Caco-2 (cell line): Measurements from ENCODE around the gene NPTN. TPM values are rescaled to one million over a fixed set of nuclear protein-coding genes. Genes with fewer than 3 reads are reported as not detected.

Source experiments
- BruUV-seq: library from RNA; stranded (reverse); fragments of 400-500 nt; replicated peaks from 2 replicates; lab custom pipeline; 2021; lab: Mats Ljungman, UMichigan
- CTCF ChIA-PET: fragments of 300-600 bp; sonication (Branson Sonifier 250); formaldehyde crosslinking; loops from one replicate; lab custom pipeline; 2022; ENCODE audit warnings: antibody characterized with exemption; lab: Charles Lee
- POLR2A ChIA-PET: fragments of 300-600 bp; sonication (Branson Sonifier 250); formaldehyde crosslinking; loops from one replicate; lab custom pipeline; 2022; ENCODE audit warnings: antibody characterized with exemption; lab: Charles Lee
- DNase-seq, 2 experiments: peaks; one replicate each; pipeline versions ENCODE4 v3.0.0 to v3.0.0-alpha.2; 2020 to 2022
- H3K27me3 ChIP-seq: replicated peaks from 2 replicates; pipeline ENCODE4 v1.6.0; 2011; ENCODE audit warnings: low read length; ENCODE audit not compliant: control insufficient read depth, insufficient read depth
- H3K36me3 ChIP-seq: 2 replicates; pipeline ENCODE4 v1.5.1; 2011; ENCODE audit warnings: low read length; ENCODE audit not compliant: control insufficient read depth, insufficient read depth
- H3K4me1 ChIP-seq: fragments of 250-450 bp; sonication (Bioruptor Pico); 2 replicates; pipeline ENCODE4 v1.5.1; 2020; ENCODE audit warnings: mild to moderate bottlenecking
- H3K4me3 ChIP-seq: 2 replicates; pipeline ENCODE4 v1.5.1; 2011; ENCODE audit warnings: low read depth, mild to moderate bottlenecking, control low read depth, low read length
- H3K9me3 ChIP-seq: fragments of 250-450 bp; sonication (Bioruptor Pico); 2 replicates; pipeline ENCODE4 v1.5.1; 2020; ENCODE audit warnings: mild to moderate bottlenecking, moderate library complexity
- H3K27ac Mint-ChIP-seq: one replicate; pipeline ENCODE4 v1.8.0; 2022; ENCODE audit warnings: mixed read lengths; ENCODE audit not compliant: unreplicated experiment
- H3K27me3 Mint-ChIP-seq: one replicate; pipeline ENCODE4 v1.8.0; 2022; ENCODE audit warnings: mixed read lengths; ENCODE audit not compliant: insufficient read depth, unreplicated experiment
- H3K36me3 Mint-ChIP-seq: one replicate; pipeline ENCODE4 v1.8.0; 2022; ENCODE audit warnings: mild to moderate bottlenecking, mixed read lengths; ENCODE audit not compliant: insufficient read depth, unreplicated experiment
- H3K4me1 Mint-ChIP-seq: one replicate; pipeline ENCODE4 v1.8.0; 2022; ENCODE audit warnings: low read depth, mixed read lengths; ENCODE audit not compliant: unreplicated experiment
- H3K4me3 Mint-ChIP-seq: one replicate; pipeline ENCODE4 v1.8.0; 2022; ENCODE audit warnings: mild to moderate bottlenecking, moderate library complexity, mixed read lengths; ENCODE audit not compliant: unreplicated experiment
- H3K9me3 Mint-ChIP-seq: one replicate; pipeline ENCODE4 v1.8.0; 2022; ENCODE audit warnings: mixed read lengths; ENCODE audit not compliant: unreplicated experiment
- intact Hi-C: fragments of 100-400 bp; cut with micrococcal nuclease; formaldehyde crosslinking; loops from one replicate; pipeline ENCODE4 v1.10.0; 2022; ENCODE audit not compliant: unreplicated experiment
- total RNA-seq: library from RNA; stranded (reverse); gene quantifications from 2 replicates; pipeline ENCODE4 v1.2.3, GENCODE V29; 2022
- TF ChIP-seq, protein P1 (sequence below), 2 experiments: fragments of 200-600 bp in 1 of 2; IDR thresholded peaks; 1 replicate in 1 of 2; 2 replicates in 1 of 2; pipeline versions ENCODE4 v1.5.1 to v1.8.0; 2011 to 2022; ENCODE audit warnings: antibody characterized with exemption in 1 of 2, control low read depth in 1 of 2, inconsistent platforms in 1 of 2, low read depth in 1 of 2, low read length in 1 of 2, mild to moderate bottlenecking in 1 of 2, moderate library complexity in 1 of 2; ENCODE audit not compliant: insufficient read depth in 1 of 2, severe bottlenecking in 1 of 2, unreplicated experiment in 1 of 2

The NPTN gene
- total RNA-seq, 1 experiment from 2014 or later: 124 TPM

DNA sequence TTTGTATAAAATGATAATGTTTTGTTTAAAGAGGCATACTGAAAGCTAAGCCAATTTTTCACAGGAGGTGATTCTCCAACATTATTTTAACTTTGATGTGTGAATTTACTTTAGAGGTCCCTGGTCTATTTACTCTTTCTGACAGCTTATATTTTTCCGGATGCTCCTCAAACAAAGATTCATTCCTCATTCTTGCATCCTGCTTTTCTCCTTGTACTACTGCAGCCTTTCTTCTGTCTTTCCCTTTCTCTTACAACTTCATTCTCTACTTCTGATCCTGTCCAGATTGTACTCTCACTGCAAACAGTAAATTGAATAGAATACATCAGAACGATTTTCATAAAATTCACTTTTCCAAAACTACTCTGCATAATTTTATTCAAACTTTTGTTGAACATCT is 5.1 kb downstream of the NPTN start:
- intact Hi-C loops: no loop called here
- no peak for DNase-seq
- BruUV-seq: no TSS peak
- Histone ChIP-seq H3K4me3 (no peak overlapping the region), H3K36me3 (no peaks in the 10 kb centered on the region), H3K4me1 (peaks cover 18% of the 10 kb centered on the region), H3K9me3 (no peaks in the 10 kb centered on the region), H3K27me3 (no peaks in the 10 kb centered on the region)
- Mint-ChIP-seq H3K4me3 (no peak overlapping the region), H3K4me1 (peaks cover 21% of the 10 kb centered on the region), H3K36me3 (no peaks in the 10 kb centered on the region), H3K27ac (no peak overlapping the region), H3K27me3 (no peaks in the 10 kb centered on the region), H3K9me3 (no peaks in the 10 kb centered on the region)
- POLR2A ChIA-PET: no interaction called here
- CTCF ChIA-PET: no interaction called here
- TF ChIP-seq, protein P1, sequence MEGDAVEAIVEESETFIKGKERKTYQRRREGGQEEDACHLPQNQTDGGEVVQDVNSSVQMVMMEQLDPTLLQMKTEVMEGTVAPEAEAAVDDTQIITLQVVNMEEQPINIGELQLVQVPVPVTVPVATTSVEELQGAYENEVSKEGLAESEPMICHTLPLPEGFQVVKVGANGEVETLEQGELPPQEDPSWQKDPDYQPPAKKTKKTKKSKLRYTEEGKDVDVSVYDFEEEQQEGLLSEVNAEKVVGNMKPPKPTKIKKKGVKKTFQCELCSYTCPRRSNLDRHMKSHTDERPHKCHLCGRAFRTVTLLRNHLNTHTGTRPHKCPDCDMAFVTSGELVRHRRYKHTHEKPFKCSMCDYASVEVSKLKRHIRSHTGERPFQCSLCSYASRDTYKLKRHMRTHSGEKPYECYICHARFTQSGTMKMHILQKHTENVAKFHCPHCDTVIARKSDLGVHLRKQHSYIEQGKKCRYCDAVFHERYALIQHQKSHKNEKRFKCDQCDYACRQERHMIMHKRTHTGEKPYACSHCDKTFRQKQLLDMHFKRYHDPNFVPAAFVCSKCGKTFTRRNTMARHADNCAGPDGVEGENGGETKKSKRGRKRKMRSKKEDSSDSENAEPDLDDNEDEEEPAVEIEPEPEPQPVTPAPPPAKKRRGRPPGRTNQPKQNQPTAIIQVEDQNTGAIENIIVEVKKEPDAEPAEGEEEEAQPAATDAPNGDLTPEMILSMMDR (IDR thresholded peaks at IDR 0.05; ENCODE audit: insufficient read depth in 1 of 2, low read depth in 1 of 2, low read length in 1 of 2, severe bottlenecking in 1 of 2, unreplicated experiment in 1 of 2): no peak

DNA sequence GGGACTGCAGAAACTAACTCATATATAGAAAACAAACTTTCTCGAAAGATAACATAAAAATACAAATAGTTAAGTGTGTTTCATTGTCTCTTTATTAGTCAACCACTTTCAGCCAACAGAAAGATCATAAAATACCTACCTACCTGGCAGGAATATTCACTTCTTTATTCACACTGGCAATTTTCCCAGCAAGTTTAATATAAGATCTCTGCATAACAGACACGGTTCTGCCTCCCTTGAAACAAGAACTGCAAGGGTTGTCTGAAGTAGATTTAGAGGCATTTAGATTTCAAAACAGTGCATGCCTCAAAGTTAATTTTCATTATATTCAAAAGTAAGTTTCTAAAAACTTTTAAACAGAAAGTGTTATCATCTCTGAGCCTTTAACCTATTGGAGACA is 7.1 kb downstream of the NPTN start:
- H3K9me3 Mint-ChIP-seq: no peaks in the 10 kb centered on the region
- TF ChIP-seq, protein P1 (IDR thresholded peaks at IDR 0.05; ENCODE audit: insufficient read depth in 1 of 2, low read depth in 1 of 2, low read length in 1 of 2, severe bottlenecking in 1 of 2, unreplicated experiment in 1 of 2): no peak
- intact Hi-C loops: no loop called here
- H3K36me3 Mint-ChIP-seq: no peaks in the 10 kb centered on the region
- H3K9me3 ChIP-seq: no peaks in the 10 kb centered on the region
- no peak for DNase-seq
- no peaks in the 10 kb centered on the region for H3K36me3 ChIP-seq
- ChIA-PET POLR2A (no interaction called here), CTCF (no interaction called here)
- H3K4me1 ChIP-seq: peaks cover 9% of the 10 kb centered on the region
- BruUV-seq: no TSS peak
- H3K4me1 Mint-ChIP-seq: peaks cover 11% of the 10 kb centered on the region
- no peak overlapping the region for H3K27ac Mint-ChIP-seq
- no peak overlapping the region for H3K4me3 Mint-ChIP-seq
- no peaks in the 10 kb centered on the region for H3K27me3 ChIP-seq
- no peak overlapping the region for H3K4me3 ChIP-seq
- H3K27me3 Mint-ChIP-seq: no peaks in the 10 kb centered on the region

DNA sequence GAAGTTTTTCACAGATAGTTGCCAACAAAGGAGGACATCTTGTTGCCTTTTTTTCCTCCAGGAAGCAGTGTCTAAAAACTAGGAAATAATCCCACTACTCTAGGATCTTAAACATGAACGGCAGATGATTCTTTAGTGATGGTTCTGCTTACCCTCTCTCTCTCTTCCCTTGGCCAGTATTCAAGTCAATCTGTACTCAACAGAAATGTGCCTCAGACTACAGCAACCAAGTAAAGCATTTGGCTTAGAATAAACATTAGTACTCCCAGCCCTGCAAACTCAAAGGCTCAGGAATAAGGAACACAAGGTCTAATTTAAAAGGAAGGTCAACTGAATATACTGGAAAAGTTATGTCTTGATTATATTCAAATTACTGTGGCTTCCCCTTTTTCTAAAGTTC is 8.7 kb downstream of the NPTN start:
- no TSS peak for BruUV-seq
- no peak for DNase-seq
- ChIA-PET CTCF (no interaction called here), POLR2A (no interaction called here)
- Histone ChIP-seq H3K4me3 (no peak overlapping the region), H3K36me3 (no peaks in the 10 kb centered on the region), H3K9me3 (no peaks in the 10 kb centered on the region), H3K4me1 (peaks cover 3% of the 10 kb centered on the region; the same call in 1 of the 2 replicates), H3K27me3 (no peaks in the 10 kb centered on the region)
- intact Hi-C loops: no loop called here
- Mint-ChIP-seq H3K4me1 (peaks cover 11% of the 10 kb centered on the region), H3K27me3 (no peaks in the 10 kb centered on the region), H3K36me3 (no peaks in the 10 kb centered on the region), H3K9me3 (no peaks in the 10 kb centered on the region), H3K27ac (no peak overlapping the region), H3K4me3 (no peak overlapping the region)
- TF ChIP-seq, protein P1 (IDR thresholded peaks at IDR 0.05; ENCODE audit: insufficient read depth in 1 of 2, low read depth in 1 of 2, low read length in 1 of 2, severe bottlenecking in 1 of 2, unreplicated experiment in 1 of 2): no peak
